OCI-LY7 (cell line): ENCODE data around the gene CASP9.

ENCODE experiments used
- EZH2phosphoT487 ChIP-seq: fragments of 200-600 bp; sonication (generic); IDR thresholded peaks from 2 replicates; pipeline ENCODE4 v1.6.1; 2018; ENCODE audit warnings: low read depth, borderline replicate concordance, mild to moderate bottlenecking, mixed run types, antibody characterized with exemption, low read length, moderate library complexity, mixed read lengths
- TF ChIP-seq, protein P1 (sequence below): fragments of 200-600 bp; sonication (generic); conservative IDR thresholded peaks from 2 replicates; pipeline ENCODE4 v1.5.1; 2014; ENCODE audit warnings: mild to moderate bottlenecking, antibody characterized with exemption, low read length, moderate library complexity, mixed read lengths

DNA sequence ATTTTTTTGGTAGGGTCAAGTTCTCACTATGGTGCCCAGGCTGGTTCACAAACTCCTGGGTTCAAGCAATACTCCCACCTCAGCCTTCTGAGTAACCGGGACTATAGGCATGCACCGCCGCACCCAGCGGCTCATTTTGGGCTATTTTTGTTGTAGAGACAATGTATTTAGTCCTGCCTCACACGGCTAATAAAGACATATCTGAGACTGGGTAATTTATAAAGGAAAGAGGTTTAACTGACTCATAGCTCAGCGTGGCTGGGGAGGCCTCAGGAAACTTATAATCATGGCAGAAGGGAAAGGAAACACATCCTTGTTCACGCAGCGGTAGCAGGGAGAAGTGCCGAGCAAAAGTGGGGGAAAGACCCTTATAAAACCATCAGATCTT lies 63.3 kb downstream of the CASP9 start:
- TF ChIP-seq, protein P1, sequence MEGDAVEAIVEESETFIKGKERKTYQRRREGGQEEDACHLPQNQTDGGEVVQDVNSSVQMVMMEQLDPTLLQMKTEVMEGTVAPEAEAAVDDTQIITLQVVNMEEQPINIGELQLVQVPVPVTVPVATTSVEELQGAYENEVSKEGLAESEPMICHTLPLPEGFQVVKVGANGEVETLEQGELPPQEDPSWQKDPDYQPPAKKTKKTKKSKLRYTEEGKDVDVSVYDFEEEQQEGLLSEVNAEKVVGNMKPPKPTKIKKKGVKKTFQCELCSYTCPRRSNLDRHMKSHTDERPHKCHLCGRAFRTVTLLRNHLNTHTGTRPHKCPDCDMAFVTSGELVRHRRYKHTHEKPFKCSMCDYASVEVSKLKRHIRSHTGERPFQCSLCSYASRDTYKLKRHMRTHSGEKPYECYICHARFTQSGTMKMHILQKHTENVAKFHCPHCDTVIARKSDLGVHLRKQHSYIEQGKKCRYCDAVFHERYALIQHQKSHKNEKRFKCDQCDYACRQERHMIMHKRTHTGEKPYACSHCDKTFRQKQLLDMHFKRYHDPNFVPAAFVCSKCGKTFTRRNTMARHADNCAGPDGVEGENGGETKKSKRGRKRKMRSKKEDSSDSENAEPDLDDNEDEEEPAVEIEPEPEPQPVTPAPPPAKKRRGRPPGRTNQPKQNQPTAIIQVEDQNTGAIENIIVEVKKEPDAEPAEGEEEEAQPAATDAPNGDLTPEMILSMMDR, result no peak
- no peak for TF ChIP-seq EZH2phosphoT487
